RWPE2 (cell line): ENCODE results near the gene STK26.

Source experiments
- ATAC-seq: fragments of 200-7000 bp; cut with Tn5 transposase; 3 replicates; pipeline ENCODE4 v1.9.1; 2021; ENCODE audit warnings: low read depth
- DNase-seq: peaks from one replicate; pipeline ENCODE4 v3.0.0-alpha.2; 2020; ENCODE audit warnings: low spot score
- H3K27ac ChIP-seq: fragments of 450-650 bp; 2 replicates; pipeline ENCODE4 v1.5.1; 2017; ENCODE audit warnings: mild to moderate bottlenecking; ENCODE audit not compliant: poor library complexity, severe bottlenecking
- H3K27me3 ChIP-seq: fragments of 250-450 bp; sonication (Bioruptor Pico); 2 replicates; pipeline ENCODE4 v1.5.1; 2021; ENCODE audit warnings: mild to moderate bottlenecking, moderate library complexity; ENCODE audit not compliant: insufficient read depth, poor library complexity, severe bottlenecking
- H3K36me3 ChIP-seq: fragments of 250-450 bp; sonication (Bioruptor Pico); 2 replicates; pipeline ENCODE4 v1.5.1; 2020; ENCODE audit warnings: low read depth, mild to moderate bottlenecking, moderate library complexity
- H3K4me1 ChIP-seq: fragments of 250-450 bp; sonication (Bioruptor Pico); 2 replicates; pipeline ENCODE4 v1.5.1; 2021; ENCODE audit warnings: mild to moderate bottlenecking, moderate library complexity; ENCODE audit not compliant: insufficient read depth, poor library complexity, severe bottlenecking
- H3K4me3 ChIP-seq: fragments of 250-450 bp; sonication (Bioruptor Pico); 2 replicates; pipeline ENCODE4 v1.5.1; 2021; ENCODE audit warnings: mild to moderate bottlenecking, moderate library complexity; ENCODE audit not compliant: severe bottlenecking
- H3K9me3 ChIP-seq: fragments of 250-450 bp; sonication (Bioruptor Pico); 2 replicates; pipeline ENCODE4 v1.5.1; 2021; ENCODE audit warnings: mild to moderate bottlenecking, moderate library complexity; ENCODE audit not compliant: severe bottlenecking
- TF ChIP-seq, protein P1 (sequence below): fragments of 450-650 bp; IDR thresholded peaks from one replicate; pipeline ENCODE4 v1.5.1; 2017; ENCODE audit warnings: mild to moderate bottlenecking, moderate library complexity; ENCODE audit not compliant: poor library complexity, severe bottlenecking

STK26 gene

DNA sequence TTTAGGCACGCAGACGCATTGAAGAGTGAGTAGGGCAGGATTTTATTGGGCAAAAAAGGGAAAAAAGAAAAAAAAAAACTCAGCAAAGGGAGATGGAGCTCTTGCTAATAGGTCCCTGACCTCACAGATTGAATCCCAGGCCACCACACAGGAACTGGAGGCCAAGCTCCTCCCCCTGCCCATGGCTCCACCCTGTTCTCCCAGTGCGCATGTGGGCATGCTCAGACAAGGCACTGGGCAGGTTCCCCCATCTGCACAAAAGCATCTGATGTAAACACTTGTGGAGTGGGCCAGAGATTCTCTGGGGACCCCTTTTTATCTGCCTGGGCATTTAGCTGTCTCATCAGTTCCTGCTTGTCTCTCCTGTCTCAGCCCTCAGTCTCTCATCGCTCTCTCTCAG is 95.3 kb downstream of the STK26 start:
- no peaks in the 10 kb centered on the region for H3K27me3 ChIP-seq
- ATAC-seq (no peak), DNase-seq (no peak)
- no peaks in the 10 kb centered on the region for H3K9me3 ChIP-seq
- H3K27ac ChIP-seq = no peak overlapping the region
- H3K36me3 ChIP-seq = no peaks in the 10 kb centered on the region
- no peaks in the 10 kb centered on the region for H3K4me1 ChIP-seq
- TF ChIP-seq, protein P1, sequence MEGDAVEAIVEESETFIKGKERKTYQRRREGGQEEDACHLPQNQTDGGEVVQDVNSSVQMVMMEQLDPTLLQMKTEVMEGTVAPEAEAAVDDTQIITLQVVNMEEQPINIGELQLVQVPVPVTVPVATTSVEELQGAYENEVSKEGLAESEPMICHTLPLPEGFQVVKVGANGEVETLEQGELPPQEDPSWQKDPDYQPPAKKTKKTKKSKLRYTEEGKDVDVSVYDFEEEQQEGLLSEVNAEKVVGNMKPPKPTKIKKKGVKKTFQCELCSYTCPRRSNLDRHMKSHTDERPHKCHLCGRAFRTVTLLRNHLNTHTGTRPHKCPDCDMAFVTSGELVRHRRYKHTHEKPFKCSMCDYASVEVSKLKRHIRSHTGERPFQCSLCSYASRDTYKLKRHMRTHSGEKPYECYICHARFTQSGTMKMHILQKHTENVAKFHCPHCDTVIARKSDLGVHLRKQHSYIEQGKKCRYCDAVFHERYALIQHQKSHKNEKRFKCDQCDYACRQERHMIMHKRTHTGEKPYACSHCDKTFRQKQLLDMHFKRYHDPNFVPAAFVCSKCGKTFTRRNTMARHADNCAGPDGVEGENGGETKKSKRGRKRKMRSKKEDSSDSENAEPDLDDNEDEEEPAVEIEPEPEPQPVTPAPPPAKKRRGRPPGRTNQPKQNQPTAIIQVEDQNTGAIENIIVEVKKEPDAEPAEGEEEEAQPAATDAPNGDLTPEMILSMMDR = no peak
- no peak overlapping the region for H3K4me3 ChIP-seq

DNA sequence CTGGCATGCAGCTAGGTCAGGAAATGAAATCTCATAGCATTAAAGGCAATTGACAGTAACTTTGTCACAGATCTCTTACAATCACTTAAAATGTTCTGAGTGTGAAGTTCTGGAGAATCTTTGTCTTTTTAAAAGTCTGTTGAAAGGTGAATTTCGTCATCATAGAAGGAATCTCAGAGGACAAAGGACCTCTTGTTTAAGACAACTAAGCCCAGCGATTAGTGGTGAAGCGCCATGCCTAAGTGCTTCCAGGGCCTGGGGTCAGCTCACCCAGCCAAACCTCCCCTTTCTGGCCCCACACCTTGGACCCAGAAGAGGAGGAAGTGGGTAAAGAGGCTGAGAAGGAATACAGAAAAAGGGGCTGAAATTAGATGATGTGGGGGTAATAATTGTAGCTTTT is 96.2 kb downstream of the STK26 start:
- TF ChIP-seq, protein P1 = no peak
- no peaks in the 10 kb centered on the region for H3K27me3 ChIP-seq
- no peaks in the 10 kb centered on the region for H3K9me3 ChIP-seq
- H3K27ac ChIP-seq = no peak overlapping the region
- no peaks in the 10 kb centered on the region for H3K36me3 ChIP-seq
- ATAC-seq = no peak
- no peak overlapping the region for H3K4me3 ChIP-seq
- H3K4me1 ChIP-seq = no peaks in the 10 kb centered on the region
- DNase-seq = no peak

DNA sequence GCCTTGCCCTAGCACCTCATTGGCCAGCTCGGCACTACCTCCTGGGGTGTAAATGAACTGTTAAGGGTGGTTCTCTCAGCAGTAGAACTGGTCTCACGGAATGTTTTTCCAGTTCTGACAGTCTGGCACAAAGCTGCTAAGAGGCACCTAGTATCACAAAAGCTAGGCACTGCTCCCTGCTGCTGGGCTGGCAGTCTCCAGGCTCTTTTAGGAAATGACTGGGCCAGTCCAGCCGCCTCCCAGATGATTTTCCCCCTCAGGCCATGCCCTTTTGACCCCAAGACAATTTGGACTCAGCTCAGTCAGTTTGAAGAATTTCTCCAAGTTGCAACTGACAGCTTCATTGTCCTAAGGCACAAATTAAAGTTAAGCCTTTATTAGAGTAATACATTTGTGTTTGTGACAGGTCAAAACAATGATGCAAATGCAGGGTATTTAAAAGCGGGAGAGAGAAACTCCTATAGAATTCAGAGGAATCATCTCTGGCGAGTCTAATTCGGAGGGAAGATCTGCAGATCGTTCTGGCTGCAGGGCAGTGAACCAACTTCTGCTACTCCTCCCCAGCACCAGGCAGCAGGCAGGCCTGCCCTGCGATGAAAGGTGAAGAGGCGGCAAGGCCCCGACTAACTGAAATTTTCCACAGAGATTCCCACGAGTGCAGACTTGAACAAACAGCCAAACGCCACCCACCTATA is 96.9 kb downstream of the STK26 start:
- no peak for ATAC-seq
- no peak overlapping the region for H3K27ac ChIP-seq
- H3K4me1 ChIP-seq = no peaks in the 10 kb centered on the region
- H3K36me3 ChIP-seq = no peaks in the 10 kb centered on the region
- TF ChIP-seq, protein P1 = no peak
- no peak for DNase-seq
- no peak overlapping the region for H3K4me3 ChIP-seq
- H3K9me3 ChIP-seq = no peaks in the 10 kb centered on the region
- H3K27me3 ChIP-seq = no peaks in the 10 kb centered on the region

DNA sequence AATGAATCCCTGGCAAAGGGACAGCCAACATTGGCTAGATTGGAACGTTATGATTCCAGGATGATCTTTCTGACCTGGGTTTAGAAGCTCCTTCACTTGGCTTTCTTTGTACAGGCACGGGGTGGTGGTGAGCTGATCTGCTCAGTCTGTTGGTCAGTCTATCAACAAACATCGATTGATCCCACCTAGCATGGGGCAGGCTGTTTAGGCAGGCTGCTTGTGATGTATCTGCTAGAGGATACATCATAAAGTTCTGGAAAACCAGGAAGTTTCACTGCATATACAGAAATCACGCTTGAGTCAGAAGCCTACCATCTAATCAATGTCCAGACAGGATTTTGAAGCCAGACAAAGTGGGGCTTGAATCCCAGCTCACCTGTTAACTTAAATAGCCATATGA is 97.8 kb downstream of the STK26 start:
- TF ChIP-seq, protein P1 = no peak
- Histone ChIP-seq H3K4me3 (no peak overlapping the region), H3K9me3 (no peaks in the 10 kb centered on the region), H3K36me3 (no peaks in the 10 kb centered on the region), H3K27me3 (no peaks in the 10 kb centered on the region), H3K4me1 (no peaks in the 10 kb centered on the region), H3K27ac (no peak overlapping the region)
- DNase-seq = no peak
- no peak for ATAC-seq
